Measurements from ENCODE around the gene PI4KB.

The PI4KB gene

DNA sequence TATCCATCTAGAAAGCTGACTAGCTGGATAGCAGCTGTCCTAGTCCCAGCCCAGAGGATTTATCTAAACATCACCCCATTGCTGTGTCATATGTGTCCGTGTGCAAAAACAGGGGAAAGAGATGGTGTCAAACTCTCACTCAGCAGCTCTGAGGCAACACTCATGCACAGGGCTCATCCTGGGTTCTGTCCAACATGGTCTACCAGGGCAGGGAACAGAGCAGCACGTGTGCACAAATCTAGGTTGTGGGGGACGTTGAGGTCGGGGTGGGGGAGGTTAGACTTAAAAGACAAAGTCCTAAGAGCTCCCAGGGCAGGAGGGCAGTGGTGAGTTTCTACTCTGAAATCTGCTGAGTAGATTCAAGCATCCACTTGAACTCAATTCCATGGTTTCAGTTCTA lies 16.2 kb downstream of the PI4KB start:
- DNase-seq, result no peak

DNA sequence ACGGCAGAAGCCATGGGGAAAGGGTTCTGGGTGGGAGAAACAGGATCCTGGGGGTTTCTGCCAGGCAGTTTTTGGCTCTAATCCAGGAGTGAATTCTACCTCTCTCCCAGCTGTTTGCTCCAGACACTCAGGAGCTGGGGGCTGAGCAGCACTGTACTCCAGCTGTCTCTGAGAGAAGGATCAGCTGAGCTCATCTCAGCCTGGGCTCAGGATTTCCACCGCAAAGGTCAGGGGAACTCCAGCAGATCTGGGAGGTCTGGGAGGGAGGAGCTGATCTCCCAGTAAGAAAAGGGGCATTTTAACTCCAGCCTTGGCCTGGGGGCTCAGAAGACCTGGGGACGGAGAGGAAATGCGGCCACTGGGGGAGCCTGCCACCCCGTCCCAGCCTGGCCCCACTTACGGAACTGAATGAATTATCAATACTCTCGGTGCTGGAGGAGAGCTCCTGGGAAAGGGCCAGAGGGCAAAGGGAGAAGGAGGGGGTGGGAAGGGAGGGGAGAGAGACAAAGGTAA lies 17.3 kb downstream of the PI4KB start:
- DNase-seq, result no peak

DNA sequence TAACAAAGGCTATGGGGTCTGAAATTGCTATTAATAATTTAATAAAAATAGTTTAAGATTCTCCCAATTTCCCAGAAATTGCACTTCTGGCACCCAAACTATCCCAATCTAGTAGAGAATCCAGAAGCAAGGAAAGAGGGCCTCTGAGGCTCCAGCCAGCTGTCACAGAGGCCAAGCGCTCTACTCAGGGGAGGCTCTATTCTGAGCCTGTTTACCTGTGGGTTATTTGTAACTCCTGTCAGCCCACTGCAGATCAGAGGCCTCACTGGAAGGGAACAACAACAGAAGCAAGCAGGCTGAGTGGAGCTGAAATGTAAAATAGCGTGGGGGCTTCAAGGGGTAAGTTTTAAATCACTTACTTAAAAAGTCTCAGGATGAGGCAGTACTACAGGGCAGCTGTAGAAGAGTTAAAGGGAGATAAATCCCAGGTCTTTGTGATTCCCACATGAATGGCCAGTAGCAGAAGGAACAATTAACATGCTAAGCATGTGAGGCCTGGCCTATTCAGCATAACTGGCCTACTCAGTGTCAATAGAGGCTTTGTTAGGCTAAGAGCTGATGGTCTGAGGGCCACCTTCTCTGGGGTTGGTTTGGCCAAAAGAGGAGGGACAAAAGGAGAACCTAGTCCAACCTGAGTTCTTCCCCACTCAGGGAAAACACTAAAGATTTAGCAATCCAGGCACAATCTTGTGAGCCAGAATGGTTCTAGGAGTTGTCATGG lies 32.3 kb downstream of the PI4KB start:
- no peak for DNase-seq

DNA sequence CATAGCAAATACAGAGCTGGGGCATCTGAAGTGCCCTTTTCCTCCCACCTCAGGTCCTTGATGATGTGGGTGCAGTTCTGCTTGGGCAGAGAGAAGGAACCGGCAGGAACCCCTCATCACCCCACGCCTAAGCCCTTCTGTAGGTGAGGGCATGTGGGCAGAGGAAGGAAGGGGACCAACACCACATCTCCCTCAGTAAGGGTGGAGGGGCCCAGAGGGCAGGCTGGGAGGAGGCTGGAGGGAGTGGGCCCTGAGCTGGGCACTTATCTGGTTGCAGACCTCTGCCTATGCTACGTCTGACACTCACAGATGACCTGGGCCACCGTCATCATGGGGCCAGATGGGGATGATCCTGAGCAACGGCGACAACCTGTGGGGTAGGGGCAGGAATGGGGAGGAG lies 34.1 kb downstream of the PI4KB start:
- DNase-seq, result no peak

DNA sequence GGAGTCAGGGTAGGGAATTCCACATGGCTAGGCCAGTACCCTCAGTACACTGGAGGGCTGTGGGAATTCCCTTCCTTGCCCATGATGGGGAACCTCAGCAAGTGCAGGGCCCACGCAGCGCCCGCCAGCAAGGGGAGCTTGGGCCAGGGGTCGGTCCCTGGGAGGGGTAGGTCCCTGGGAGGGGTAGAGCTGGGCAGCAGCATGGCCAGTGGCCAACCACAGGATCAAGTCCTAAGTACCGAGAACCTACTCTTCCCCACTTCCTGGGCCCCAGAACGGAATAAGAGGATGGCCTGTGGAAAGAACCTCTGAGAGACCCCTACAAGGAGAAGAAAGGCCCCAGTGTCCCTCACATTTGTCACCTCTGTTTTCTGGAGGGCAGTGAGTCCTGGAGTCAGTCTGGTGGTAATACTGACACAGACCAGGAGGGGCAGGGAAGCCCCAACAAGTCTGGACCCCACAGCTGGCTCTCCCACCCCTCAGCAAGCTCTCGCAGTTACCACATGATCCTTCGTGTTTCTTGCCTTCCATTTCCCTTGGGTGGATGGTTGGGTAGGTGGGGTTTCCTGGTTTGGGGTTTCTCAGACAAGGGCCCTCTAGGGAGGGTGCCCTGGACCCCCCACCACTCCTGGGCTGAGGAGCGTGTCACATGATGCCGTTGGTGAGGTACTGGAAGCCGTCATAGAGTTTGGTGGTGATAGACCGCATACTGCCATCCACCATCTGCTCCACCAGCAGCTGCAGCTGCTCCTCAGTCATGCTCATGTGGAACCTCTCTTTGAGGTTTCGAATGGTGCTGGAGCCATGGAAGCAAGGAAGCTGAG lies 34.8 kb downstream of the PI4KB start:
- no peak for DNase-seq

DNA sequence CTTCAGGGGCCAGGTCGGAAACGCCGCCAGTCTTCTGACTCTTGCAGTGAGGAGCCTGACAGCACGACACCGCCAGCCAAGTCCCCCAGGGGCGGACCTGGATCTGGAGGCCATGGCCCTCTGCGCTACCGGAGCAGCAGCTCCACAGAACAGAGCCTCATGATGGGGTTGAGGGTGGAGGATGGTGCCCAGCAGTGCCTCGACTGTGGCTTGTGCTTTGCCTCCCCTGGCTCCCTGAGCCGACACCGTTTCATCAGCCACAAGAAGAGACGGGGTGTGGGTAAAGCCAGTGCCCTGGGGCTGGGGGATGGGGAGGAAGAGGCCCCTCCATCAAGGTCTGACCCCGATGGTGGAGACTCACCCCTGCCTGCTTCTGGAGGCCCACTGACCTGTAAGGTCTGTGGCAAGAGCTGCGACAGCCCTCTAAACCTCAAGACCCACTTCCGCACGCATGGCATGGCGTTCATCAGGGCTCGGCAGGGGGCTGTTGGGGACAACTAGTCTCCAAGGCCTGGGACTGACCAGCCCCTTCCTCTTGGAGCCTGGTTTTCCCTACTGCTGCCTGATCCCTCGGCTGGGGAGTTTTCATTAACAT lies 36.4 kb downstream of the PI4KB start:
- DNase-seq, result no peak

DNA sequence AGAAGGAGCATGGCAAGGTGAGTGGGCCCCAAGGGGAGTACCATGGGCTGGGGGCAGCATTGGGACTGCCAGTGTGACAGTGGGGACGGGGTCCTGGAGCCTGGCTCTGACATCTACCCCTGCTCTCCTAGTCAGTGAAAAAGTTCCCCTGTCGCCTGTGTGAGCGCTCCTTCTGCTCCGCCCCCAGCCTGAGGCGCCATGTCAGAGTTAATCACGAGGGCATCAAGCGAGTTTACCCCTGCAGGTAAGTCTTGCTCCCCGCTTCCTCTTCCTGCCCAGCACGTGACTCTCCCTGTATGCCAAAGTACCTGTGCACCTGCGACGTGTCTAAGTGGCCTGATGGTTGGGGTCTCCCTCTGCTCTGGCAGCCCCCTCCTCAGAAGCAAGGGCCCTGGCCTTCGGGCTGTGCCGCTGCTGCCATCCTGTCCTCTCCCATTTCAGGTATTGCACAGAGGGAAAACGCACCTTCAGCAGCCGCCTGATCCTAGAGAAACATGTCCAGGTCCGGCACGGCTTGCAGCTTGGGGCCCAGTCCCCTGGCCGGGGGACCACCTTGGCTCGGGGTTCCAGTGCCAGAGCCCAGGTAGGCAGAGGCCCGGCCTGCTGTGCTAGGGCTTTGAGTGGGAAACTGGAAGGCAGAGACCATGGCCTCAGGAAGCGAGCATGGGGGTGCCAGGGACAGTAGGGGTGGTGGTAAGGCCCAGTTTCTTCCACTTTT lies 37.1 kb downstream of the PI4KB start:
- DNase-seq, result no peak

DNA sequence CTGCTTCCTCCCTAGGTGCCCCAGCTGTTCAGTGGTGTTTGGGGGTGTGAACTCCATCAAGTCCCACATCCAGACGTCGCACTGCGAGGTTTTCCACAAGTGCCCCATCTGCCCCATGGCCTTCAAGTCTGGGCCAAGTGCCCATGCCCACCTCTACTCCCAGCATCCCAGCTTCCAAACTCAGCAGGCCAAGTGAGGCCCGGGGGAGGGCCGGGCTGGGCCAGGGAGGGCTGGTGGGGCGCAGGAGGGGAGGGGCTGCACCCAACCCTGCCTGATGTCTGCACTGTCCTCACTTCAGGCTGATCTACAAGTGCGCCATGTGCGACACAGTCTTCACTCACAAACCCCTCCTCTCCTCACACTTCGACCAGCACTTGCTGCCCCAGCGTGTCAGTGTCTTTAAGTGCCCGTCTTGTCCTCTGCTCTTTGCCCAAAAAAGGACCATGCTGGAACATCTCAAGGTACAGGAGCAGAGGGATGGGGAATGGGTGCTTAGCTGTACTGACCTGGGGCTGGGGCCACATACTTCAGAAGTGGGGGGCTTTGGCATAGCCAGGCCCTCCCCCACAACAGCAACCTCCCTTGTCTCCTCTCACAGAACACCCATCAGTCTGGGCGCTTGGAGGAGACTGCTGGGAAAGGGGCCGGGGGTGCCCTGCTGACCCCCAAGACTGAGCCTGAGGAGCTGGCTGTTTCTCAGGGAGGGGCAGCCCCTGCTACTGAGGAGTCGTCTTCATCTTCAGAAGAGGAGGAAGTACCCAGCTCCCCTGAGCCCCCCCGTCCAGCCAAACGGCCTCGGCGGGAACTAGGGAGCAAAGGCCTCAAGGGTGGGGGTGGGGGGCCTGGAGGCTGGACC lies 37.9 kb downstream of the PI4KB start:
- DNase-seq, result no peak

DNA sequence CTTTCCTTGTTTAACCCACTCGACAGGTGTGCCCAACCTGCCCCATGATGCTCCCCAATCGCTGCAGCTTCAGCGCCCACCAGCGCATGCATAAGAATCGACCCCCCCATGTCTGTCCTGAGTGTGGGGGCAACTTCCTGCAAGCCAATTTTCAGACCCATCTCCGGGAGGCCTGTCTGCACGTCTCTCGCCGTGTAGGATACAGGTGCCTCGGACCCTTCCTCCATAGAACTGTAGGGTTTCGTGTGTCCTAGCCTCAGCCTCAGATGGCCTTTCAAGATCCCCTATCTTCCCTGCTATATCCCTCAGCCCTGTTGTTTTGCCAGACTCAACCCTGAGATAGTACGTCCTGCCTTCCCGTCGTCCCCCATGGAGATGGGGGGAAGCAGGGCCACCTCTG lies 38.7 kb downstream of the PI4KB start:
- no peak for DNase-seq

DNA sequence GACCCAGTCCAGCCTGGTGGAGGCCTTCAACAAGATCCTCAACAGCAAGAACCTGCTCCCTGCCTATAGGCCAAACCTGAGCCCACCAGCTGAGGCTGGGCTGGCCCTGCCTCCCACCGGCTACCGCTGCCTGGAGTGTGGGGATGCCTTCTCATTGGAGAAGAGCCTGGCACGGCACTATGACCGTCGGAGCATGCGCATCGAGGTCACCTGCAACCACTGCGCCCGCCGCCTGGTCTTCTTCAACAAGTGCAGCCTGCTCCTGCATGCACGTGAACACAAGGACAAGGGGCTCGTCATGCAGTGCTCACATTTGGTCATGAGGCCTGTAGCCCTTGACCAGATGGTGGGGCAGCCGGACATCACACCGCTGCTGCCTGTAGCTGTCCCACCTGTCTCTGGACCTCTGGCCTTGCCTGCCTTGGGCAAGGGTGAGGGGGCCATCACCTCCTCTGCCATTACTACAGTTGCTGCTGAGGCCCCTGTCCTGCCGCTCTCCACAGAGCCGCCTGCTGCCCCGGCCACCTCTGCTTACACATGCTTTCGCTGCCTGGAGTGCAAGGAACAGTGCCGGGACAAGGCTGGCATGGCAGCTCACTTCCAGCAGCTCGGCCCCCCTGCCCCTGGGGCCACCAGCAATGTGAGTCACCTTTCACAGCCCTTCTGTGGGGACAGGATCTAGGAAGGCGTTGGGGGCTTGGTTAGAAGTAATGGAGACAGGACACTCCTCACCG lies 39.3 kb downstream of the PI4KB start:
- DNase-seq, result no peak

DNA sequence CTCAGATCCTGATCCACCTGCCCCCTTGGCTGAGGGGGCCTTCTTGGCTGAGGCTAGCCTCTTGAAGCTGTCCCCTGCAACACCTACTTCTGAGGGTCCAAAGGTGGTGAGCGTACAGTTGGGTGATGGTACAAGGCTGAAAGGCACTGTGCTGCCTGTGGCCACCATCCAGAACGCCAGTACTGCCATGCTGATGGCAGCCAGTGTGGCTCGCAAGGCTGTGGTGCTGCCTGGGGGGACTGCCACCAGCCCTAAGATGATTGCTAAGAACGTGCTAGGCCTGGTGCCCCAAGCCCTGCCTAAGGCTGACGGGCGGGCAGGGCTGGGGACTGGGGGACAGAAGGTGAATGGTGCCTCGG lies 39.9 kb downstream of the PI4KB start:
- DNase-seq, result no peak

DNA sequence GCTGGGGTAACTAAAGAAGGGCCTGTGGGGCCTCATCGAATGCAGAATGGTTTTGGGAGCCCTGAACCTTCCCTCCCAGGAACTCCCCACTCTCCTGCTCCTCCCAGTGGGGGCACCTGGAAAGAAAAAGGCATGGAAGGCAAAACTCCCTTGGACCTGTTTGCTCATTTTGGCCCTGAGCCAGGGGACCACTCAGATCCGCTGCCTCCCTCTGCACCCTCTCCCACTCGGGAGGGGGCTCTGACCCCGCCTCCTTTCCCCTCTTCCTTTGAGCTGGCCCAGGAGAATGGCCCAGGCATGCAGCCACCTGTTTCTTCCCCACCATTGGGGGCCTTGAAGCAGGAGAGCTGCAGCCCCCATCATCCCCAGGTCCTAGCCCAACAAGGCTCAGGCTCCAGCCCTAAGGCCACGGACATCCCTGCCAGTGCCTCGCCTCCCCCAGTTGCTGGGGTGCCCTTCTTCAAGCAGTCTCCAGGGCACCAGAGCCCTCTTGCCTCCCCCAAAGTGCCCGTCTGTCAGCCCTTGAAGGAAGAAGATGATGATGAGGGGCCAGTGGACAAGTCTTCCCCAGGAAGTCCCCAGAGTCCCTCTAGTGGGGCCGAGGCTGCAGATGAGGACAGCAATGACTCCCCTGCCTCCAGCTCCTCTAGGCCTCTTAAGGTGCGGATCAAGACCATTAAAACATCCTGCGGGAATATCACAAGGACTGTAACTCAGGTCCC lies 40.4 kb downstream of the PI4KB start:
- DNase-seq, result no peak

DNA sequence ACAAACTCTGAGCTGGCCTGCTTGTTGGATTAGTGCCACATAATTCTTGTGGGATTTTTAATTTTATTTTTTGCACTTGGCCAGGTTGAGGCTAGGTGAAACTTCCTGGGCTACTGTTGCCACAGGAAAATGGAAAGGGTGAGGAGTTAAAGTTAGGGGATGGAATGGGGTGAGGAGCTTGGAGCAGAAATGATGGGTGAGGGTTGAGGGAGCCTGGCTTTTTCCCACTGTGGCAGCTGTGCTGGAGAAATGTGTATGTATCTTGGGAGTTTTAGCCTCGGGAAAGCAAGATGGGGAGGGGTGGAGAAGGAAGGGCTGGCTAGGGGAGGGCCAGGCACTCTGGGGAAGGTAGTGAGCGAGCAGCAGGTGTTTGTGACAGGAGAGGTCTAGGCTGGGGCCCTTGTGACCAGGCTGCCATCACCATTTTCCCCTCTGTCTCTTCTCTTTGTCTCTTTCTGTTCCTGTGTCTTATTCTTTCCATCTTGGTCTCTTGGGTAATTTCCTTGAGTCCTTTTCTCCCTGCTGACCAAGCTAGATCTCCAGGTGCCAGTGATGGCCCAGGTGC lies 43.1 kb downstream of the PI4KB start:
- DNase-seq, result no peak

DNA sequence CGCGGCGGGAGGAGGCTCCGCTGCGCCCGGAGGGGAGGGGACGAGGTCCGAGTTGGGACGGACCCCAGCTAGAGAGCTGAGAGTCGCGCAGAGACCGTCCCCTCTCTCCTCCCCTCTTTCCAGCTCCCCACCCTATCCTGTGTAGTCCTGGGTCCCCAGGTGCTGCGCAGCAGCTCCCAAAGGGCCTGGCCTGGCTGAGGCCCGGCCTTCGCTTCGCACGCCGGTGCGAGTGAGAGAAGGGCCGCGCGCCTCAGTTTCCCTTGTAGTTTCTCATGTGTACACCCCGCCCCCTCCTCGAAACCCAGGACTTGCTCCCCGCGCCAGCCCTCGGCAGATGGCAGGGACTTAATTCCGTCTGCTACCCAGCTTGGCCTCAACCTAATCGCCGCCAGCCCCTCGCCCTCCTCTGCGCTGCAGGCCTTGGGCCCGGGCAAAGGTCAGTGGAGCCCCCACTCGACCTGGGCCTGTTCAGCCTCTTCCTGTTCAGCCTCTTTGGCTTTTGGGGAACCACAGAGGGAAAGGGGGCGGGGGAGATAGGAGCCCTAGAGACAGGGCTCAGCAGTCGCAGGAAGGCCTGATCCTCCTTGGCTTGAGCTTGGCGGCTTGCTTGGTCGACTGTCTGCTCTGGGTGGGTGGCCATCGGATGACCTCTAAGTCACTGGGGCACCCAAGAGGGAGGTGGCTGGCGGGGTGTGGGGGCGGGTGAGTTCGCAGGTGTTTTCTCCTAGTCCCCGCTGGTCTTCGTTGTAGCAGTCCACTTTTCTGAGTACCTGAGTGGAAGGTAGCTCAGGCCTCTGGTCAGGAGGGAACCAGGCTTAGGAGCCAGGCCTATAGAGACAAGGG lies 44.1 kb downstream of the PI4KB start:
- DNase-seq, result no peak

DNA sequence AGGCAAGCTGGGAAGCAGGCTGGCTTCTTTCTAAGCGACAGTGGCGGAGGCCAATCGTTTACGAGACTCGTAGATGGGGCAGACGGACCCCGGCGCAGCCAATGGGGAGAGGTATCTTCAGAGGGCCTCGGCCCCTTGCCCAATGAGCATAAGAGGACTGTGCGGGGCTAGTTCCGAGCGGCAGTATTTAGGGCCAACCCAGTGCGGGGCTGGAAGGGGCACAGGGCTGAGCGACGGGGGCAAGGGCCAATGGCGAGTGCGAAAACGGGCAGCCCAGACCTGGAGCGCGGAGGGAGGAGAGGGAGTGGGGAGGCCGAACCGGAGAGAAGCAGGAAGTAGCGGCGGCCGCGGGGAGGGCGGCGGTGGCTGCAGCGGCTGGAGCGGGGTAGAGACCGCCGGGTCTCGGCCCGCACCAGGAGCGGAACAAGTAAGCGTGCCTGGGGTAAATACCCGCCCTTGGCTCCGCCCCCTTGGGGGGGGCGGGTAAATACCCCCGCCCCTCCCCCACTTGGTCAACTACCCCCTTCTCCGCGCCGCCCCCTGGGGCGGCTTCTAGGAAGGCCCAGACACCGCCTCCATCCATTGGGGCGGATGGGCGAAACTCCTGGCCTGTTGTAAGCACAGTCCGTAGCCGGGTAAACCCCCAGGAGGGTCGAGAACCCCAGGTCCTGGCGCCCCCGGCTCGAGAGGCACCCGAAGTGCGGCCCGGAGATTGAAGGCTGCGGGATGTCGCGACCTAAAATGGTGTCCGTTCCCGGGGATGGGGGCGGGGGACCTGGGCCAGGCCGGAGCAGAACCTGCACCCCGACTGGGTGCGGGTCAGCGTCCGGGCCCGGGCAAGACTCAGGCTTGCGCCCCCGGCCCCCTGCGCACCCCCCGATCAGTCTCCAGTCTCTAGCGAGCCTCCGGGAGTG lies 45.0 kb downstream of the PI4KB start, which contains the start of gene ZNF687:
ZNF687 (plus strand) TSS at position 331 of the 914 bp plus-strand sequence. CDS start 3,993 bp downstream, outside the sequence.
- peak; percentile 98 to 100 for DNase-seq

DNA sequence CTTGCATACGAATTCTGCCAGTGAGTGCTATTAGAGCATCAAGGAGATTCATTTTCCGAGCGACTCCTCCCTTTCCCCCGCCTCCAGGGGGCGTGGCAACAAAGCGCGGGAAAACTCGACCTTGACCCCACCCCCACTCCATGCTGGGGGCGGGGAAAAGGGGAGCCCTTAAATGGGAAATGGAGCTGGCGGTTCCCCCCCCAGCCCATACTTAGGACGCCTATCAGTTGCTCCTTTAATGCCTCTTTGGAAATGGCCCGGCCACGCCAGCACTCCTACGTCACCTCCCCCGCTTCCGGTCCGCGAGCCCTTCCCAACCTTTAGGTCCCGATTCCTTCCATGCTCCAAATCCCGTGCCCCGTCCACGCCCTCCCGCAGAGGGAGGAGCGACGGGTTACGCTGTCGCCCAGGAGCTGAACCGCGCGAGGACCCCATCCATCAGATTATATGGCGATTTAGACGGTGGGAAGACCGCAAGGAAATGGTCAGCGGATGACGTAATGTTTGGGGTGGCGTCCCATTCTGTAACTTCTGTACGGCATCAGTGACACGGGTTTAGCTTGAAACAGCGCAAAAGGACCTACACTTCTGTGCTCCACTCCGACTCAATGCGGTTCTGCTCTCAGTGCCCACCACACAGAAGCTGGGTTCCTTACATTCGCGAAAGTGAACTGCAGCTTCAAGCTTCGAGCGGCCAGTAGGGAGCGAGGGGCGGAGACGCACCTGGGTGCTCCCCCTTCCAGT lies 45.8 kb downstream of the PI4KB start:
- peak; percentile 90 to 99 for DNase-seq

DNA sequence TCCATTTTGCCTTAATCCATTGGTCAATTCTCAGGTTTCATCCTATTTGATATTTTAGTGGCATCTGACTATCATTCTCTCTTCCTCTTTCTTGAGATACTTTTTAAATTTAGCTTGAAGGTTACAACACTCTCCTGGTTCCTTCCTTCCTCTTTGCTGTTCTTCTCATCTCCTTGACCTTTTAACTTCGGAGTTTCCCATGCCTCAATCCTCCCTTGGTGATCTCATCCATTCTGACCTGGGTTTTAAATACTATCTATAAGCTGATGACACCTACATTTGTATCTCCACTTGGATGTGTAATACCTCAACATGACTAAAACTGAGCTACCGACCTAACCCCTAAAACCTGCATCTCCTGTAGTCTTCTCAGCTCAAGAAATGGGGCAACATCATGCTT lies 50.0 kb downstream of the PI4KB start:
- no peak for DNase-seq

All from cerebellar nuclear complex (tissue), 1 donor.